ENCODE data around the gene SLPI.

SLPI gene

DNA sequence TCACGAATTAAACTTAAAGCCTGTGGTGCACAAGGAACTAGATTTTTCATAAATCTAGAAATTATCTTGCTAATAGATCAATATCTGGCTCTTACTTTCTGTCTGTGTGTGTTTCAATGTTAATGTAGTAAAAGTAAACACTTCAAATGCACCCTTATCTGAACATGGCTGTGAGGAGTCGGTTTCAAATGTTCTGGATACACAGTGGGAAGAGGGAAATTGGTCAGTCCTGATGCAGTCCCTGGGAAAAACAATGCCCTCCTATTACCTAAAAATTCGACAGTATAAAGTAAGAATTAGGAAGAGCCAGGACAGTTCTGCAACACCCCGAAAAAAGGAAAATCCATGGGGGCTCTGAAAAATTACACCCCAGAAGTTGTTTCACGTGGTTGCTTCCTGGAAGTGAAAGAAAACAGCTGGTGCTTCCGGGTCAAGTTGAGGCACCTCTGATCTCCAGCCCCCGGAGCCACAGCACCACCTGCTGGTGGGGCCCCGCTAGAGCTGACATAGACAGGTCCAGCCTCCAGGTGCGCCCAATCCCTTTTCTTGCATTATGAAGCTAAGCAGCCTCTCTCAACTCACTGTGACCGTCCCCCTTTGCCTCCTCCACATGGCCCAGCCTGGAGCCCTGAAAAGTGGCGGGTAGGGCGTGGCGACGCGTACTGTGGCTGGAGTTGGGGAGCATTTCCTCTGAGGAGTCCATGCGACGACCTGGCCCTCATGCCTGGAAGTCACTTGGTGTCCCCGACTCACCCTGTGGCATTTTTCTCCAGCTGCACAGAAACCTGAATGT, 24.9 kb downstream of the SLPI start:
- H3K27me3 ChIP-seq (replicated peaks; ENCODE audit: control insufficient read depth, insufficient read depth, low read length), result no peaks in the 10 kb centered on the region
- peak; percentile 48 for DNase-seq (ENCODE audit: extremely low read depth, insufficient read length)
- no peaks in the 10 kb centered on the region for H3K36me3 ChIP-seq (ENCODE audit: control insufficient read depth, insufficient read depth, low read length)
- TF ChIP-seq, protein P1, sequence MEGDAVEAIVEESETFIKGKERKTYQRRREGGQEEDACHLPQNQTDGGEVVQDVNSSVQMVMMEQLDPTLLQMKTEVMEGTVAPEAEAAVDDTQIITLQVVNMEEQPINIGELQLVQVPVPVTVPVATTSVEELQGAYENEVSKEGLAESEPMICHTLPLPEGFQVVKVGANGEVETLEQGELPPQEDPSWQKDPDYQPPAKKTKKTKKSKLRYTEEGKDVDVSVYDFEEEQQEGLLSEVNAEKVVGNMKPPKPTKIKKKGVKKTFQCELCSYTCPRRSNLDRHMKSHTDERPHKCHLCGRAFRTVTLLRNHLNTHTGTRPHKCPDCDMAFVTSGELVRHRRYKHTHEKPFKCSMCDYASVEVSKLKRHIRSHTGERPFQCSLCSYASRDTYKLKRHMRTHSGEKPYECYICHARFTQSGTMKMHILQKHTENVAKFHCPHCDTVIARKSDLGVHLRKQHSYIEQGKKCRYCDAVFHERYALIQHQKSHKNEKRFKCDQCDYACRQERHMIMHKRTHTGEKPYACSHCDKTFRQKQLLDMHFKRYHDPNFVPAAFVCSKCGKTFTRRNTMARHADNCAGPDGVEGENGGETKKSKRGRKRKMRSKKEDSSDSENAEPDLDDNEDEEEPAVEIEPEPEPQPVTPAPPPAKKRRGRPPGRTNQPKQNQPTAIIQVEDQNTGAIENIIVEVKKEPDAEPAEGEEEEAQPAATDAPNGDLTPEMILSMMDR (IDR thresholded peaks at IDR 0.05; ENCODE audit: insufficient read depth, low read length, poor library complexity, severe bottlenecking), result peak; percentile 79
- no peak overlapping the region for H3K4me3 ChIP-seq (replicated peaks; ENCODE audit: low read depth, low read length)

DNA sequence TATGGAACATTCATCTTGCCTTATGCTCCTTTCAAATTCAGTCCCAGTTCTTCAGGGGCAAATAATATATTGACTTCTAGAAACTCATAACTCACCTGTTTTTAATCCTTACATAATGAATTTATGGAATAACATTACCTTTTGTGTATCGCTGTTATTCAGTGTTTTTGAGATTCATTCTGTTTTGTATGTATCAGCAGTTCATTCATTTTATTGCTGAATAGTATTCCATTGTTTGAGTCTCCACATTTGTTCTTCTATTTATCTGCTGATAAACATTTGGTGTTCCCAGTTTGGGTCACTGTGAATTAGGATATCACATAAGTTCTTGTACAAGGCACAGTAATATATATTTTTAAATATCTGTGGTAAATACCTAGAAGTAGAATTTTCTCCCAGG, 28.1 kb downstream of the SLPI start:
- H3K4me3 ChIP-seq (replicated peaks; ENCODE audit: low read depth, low read length), result no peak overlapping the region
- DNase-seq (ENCODE audit: extremely low read depth, insufficient read length), result no peak
- TF ChIP-seq, protein P1 (IDR thresholded peaks at IDR 0.05; ENCODE audit: insufficient read depth, low read length, poor library complexity, severe bottlenecking), result no peak
- H3K27me3 ChIP-seq (replicated peaks; ENCODE audit: control insufficient read depth, insufficient read depth, low read length), result no peaks in the 10 kb centered on the region
- H3K36me3 ChIP-seq (ENCODE audit: control insufficient read depth, insufficient read depth, low read length), result no peaks in the 10 kb centered on the region

DNA sequence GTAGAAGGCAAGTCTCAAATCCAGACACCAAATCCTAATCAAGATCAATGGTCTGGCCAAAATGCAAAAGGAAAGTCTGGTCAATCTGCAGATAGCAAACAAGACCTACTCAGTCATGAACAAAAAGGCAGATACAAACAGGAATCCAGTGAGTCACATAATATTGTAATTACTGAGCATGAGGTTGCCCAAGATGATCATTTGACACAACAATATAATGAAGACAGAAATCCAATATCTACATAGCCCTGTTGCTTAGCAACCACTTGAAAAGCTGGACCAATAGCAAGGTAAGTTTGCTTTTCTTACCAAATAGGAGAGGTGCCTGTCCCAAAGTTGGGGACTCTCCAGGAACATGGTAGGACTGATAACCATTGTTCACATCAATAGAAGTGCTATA, 31.2 kb downstream of the SLPI start:
- H3K27me3 ChIP-seq (replicated peaks; ENCODE audit: control insufficient read depth, insufficient read depth, low read length), result no peaks in the 10 kb centered on the region
- DNase-seq (ENCODE audit: extremely low read depth, insufficient read length), result no peak
- no peaks in the 10 kb centered on the region for H3K36me3 ChIP-seq (ENCODE audit: control insufficient read depth, insufficient read depth, low read length)
- H3K4me3 ChIP-seq (replicated peaks; ENCODE audit: low read depth, low read length), result no peak overlapping the region
- TF ChIP-seq, protein P1 (IDR thresholded peaks at IDR 0.05; ENCODE audit: insufficient read depth, low read length, poor library complexity, severe bottlenecking), result no peak

DNA sequence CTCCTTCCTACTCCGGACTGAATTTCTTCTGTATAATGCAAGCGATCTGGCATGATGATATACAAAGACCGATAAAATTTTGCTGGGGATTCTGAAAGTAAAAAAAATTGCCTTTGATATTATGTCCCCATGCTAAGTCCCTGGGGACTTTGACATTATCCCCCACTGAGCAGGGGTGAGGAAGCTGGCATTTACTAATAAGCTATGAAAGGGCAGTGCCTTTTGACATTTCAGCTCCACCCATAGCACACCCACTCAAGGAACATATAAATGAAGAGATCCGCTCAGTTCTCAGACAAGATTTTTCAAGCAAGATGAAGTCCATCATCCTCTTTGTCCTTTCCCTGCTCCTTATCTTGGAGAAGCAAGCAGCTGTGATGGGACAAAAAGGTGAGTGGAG, 33.3 kb downstream of the SLPI start, which contains the start of gene SEMG2:
Gene SEMG2 (plus strand): TSS at position 298 of the 400 bp plus-strand sequence. CDS start 17 bp downstream, at position 315.
- Histone ChIP-seq H3K27me3 (replicated peaks; ENCODE audit: control insufficient read depth, insufficient read depth, low read length) (no peaks in the 10 kb centered on the region), H3K4me3 (replicated peaks; ENCODE audit: low read depth, low read length) (no peak within 1 kb of the TSS), H3K36me3 (ENCODE audit: control insufficient read depth, insufficient read depth, low read length) (no peaks in the 10 kb centered on the region)
- TF ChIP-seq, protein P1 (IDR thresholded peaks at IDR 0.05; ENCODE audit: insufficient read depth, low read length, poor library complexity, severe bottlenecking), result no peak
- no peak for DNase-seq (ENCODE audit: extremely low read depth, insufficient read length)

DNA sequence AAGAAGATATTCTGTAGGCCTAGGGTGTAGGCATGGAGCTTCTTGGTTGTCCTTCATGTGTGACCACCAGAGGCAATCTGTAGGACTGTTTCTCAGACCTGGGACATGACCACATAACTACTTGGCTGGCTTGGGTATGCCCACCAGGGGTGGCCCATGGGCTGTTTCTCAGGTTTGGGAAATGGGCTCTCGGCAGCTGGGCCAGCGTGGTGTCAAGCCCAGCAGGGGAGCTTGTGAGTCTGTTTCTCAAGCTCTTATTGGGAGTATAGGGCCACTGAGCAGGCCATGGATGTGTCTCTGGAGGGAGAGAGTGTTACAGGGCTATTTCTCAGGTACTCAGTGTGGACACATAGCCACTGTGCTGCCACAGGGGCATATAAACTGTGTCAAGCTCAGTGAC, 35.7 kb downstream of the SLPI start:
- DNase-seq (ENCODE audit: extremely low read depth, insufficient read length), result no peak
- Histone ChIP-seq H3K4me3 (replicated peaks; ENCODE audit: low read depth, low read length) (no peak overlapping the region), H3K36me3 (ENCODE audit: control insufficient read depth, insufficient read depth, low read length) (no peaks in the 10 kb centered on the region), H3K27me3 (replicated peaks; ENCODE audit: control insufficient read depth, insufficient read depth, low read length) (no peaks in the 10 kb centered on the region)
- TF ChIP-seq, protein P1 (IDR thresholded peaks at IDR 0.05; ENCODE audit: insufficient read depth, low read length, poor library complexity, severe bottlenecking), result no peak
